HepG2 (cell line): ENCODE results near the gene LRRC3. TPM values are rescaled to one million over a fixed set of nuclear protein-coding genes. Genes with fewer than 3 reads are reported as not detected.

Source experiments
- ATAC-seq: fragments of 200-7000 bp; cut with Tn5 transposase; 3 replicates; pipeline ENCODE4 v1.9.1; 2020; ENCODE audit warnings: mild to moderate bottlenecking, moderate library complexity
- BruUV-seq: library from RNA; stranded (reverse); fragments of 400-500 nt; replicated peaks from 2 replicates; lab custom pipeline; 2021; lab: Mats Ljungman, UMichigan
- CTCF ChIA-PET: fragments of 300-600 bp; formaldehyde crosslinking; extraction: SDS; loops from one replicate; lab custom pipeline; 2021; ENCODE audit warnings: low total read pairs, inconsistent platforms, low intra/inter-chr PET ratio; lab: Yijun Ruan, JAX
- POLR2A ChIA-PET: fragments of 350-600 bp; sonication (Branson Sonifier 250); formaldehyde crosslinking; loops from one replicate; lab custom pipeline; 2020; ENCODE audit warnings: antibody characterized with exemption, inconsistent platforms; lab: Yijun Ruan, JAX
- DNase-seq: peaks from one replicate; pipeline ENCODE4 v3.0.0-alpha.2; 2015; ENCODE audit warnings: low spot score
- FAIRE-seq: peaks from 3 replicates; lab custom pipeline; 2011; peaks lifted over from hg19 to GRCh38; lab: Jason Lieb, UNC
- H2AFZ ChIP-seq: one replicate; pipeline ENCODE4 v1.6.1; 2011; ENCODE audit warnings: low read length, inconsistent platforms
- H3K27ac ChIP-seq: fragments of 300-600 bp; 3 replicates; pipeline ENCODE4 v1.8.0; 2011; ENCODE audit warnings: mixed run types, mild to moderate bottlenecking, mixed read lengths, low read length, inconsistent platforms; ENCODE audit not compliant: insufficient read depth; ENCODE audit errors: extremely low read length
- H3K27me3 ChIP-seq, 2 experiments: fragments of 200-600 bp in 1 of 2; 2 replicates in 1 of 2; 3 replicates in 1 of 2; pipeline versions ENCODE4 v1.6.0 to v1.8.0; 2011; ENCODE audit warnings: low read length in 2 of 2, mild to moderate bottlenecking in 2 of 2, moderate library complexity in 2 of 2, inconsistent platforms in 1 of 2; ENCODE audit not compliant: insufficient read depth in 2 of 2, control insufficient read depth in 1 of 2
- H3K36me3 ChIP-seq, 2 experiments: fragments of 200-600 bp in 1 of 2; replicated peaks in 1 of 2; 2 replicates in 1 of 2; 3 replicates in 1 of 2; pipeline versions ENCODE4 v1.5.1 to v1.8.0; 2011; ENCODE audit warnings: low read length in 2 of 2, inconsistent platforms in 1 of 2; ENCODE audit not compliant: insufficient read depth in 2 of 2, control insufficient read depth in 1 of 2
- H3K4me1 ChIP-seq: 2 replicates; pipeline ENCODE4 v1.5.1; 2012; ENCODE audit warnings: low read length, inconsistent platforms; ENCODE audit not compliant: insufficient read depth
- H3K4me2 ChIP-seq: 2 replicates; pipeline ENCODE4 v1.6.0; 2011; ENCODE audit warnings: low read depth, low read length, inconsistent platforms
- H3K4me3 ChIP-seq, 3 experiments: fragments of 200-600 bp in 1 of 3; sonication (generic), shearing (Covaris generic) in 1 of 3; replicated peaks in 1 of 3; 2 replicates each; pipeline ENCODE4 v1.5.1; 2011 to 2016; ENCODE audit warnings: low read length in 3 of 3, inconsistent platforms in 2 of 3, low read depth in 2 of 3, mild to moderate bottlenecking in 2 of 3, control low read depth in 1 of 3, mixed read lengths in 1 of 3; ENCODE audit not compliant: insufficient read depth in 1 of 3
- H3K79me2 ChIP-seq: one replicate; pipeline ENCODE4 v1.6.1; 2011; ENCODE audit warnings: low read length, inconsistent platforms; ENCODE audit not compliant: insufficient read depth
- H3K9ac ChIP-seq: 2 replicates; pipeline ENCODE4 v1.6.0; 2011; ENCODE audit warnings: mild to moderate bottlenecking, low read depth, low read length, inconsistent platforms; ENCODE audit not compliant: insufficient read depth
- H3K9me3 ChIP-seq: 2 replicates; pipeline ENCODE4 v1.5.1; 2012; ENCODE audit warnings: mild to moderate bottlenecking, low read length
- H4K20me1 ChIP-seq: 2 replicates; pipeline ENCODE4 v1.6.0; 2011; ENCODE audit warnings: inconsistent platforms, mild to moderate bottlenecking, low read length, moderate library complexity; ENCODE audit not compliant: insufficient read depth
- AGO1 ChIP-seq: fragments of 200-400 bp; formaldehyde crosslinking; IDR thresholded peaks from 2 replicates; pipeline ENCODE4 v1.6.1; 2017; ENCODE audit warnings: mild to moderate bottlenecking, low read depth, low read length, moderate library complexity; ENCODE audit not compliant: poor library complexity, severe bottlenecking
- ASH2L ChIP-seq: fragments of 300-600, 200-600 bp; sonication (generic); IDR thresholded peaks from 2 replicates; pipeline ENCODE4 v1.7.0; 2017; ENCODE audit warnings: low read depth, mild to moderate bottlenecking, moderate library complexity, mixed read lengths, low read length; ENCODE audit not compliant: insufficient read length
- BHLHE40 ChIP-seq: IDR thresholded peaks from 2 replicates; pipeline ENCODE4 v1.6.1; 2011; ENCODE audit warnings: low read length, improper control_type of control experiment
- CTCF ChIP-seq: sonication (generic); formaldehyde crosslinking; IDR thresholded peaks from 2 replicates; pipeline ENCODE4 v1.5.0; 2020; ENCODE audit warnings: mild to moderate bottlenecking, missing genetic modification reagents, moderate library complexity
- RNF219 ChIP-seq: sonication (generic); formaldehyde crosslinking; IDR thresholded peaks from 2 replicates; pipeline ENCODE4 v1.5.0; 2020; ENCODE audit warnings: mild to moderate bottlenecking, missing genetic modification reagents
- SMC3 ChIP-seq: IDR thresholded peaks from 2 replicates; pipeline ENCODE4 v1.6.1; 2011; ENCODE audit warnings: low read length, improper control_type of control experiment
- STAG1 ChIP-seq: sonication (generic); formaldehyde crosslinking; IDR thresholded peaks from 2 replicates; pipeline ENCODE4 v1.4.0; 2020; ENCODE audit warnings: missing genetic modification reagents
- ZFP36L1 ChIP-seq: sonication (generic); formaldehyde crosslinking; IDR thresholded peaks from 2 replicates; pipeline ENCODE4 v1.8.0; 2022; ENCODE audit warnings: mild to moderate bottlenecking, missing genetic modification reagents, moderate library complexity
- ZNF562 ChIP-seq: sonication (generic); formaldehyde crosslinking; IDR thresholded peaks from 2 replicates; pipeline ENCODE4 v1.8.0; 2022; ENCODE audit warnings: missing genetic modification reagents, borderline replicate concordance
- ZNF614 ChIP-seq: IDR thresholded peaks from 2 replicates; pipeline ENCODE4 v1.6.1; 2018; ENCODE audit warnings: missing biosample characterization, missing genetic modification reagents, inconsistent platforms, borderline replicate concordance
- ZNF75D ChIP-seq: sonication (generic); formaldehyde crosslinking; IDR thresholded peaks from 2 replicates; pipeline ENCODE4 v1.8.1; 2023; ENCODE audit warnings: missing genetic modification reagents, mild to moderate bottlenecking, borderline replicate concordance
- WGBS: methylation state at CpG from one replicate; pipeline ENCODE4 v1.1.6; 2017; ENCODE audit warnings: low lambda C conversion rate; 5-methylcytosine and 5-hydroxymethylcytosine counted together
- in situ Hi-C: cut with HindIII; loops from 2 replicates; pipeline ENCODE4 v1.10.0; 2017; ENCODE audit warnings: low pct_unique_long_range_greater_than_20kb; ENCODE audit not compliant: extremely low pct_ligation_motif_present
- intact Hi-C: fragments of 100-400 bp; cut with micrococcal nuclease; formaldehyde crosslinking; loops from one replicate; pipeline ENCODE4 v1.10.0; 2022; ENCODE audit not compliant: unreplicated experiment
- polyA plus RNA-seq, 8 experiments: library from polyadenylated mRNA; depleted of rRNA in 3 of 8; stranded (reverse) in 7 of 8; unstranded in 1 of 8; fragments of >200 nt; fragmentation: Illumina TruSeq in 4 of 8; extraction: Trizol in 4 of 8; gene quantifications; 2 replicates each; pipeline versions ENCODE4 v1.2.1 to v1.2.3, GENCODE V29; 2011 to 2016; ENCODE audit warnings: low read depth in 4 of 8, missing spikeins in 1 of 8, mixed read lengths in 1 of 8; ENCODE audit not compliant: insufficient read depth in 1 of 8
- total RNA-seq, 5 experiments: library from RNA; depleted of rRNA; stranded (reverse); fragments of >200 nt; fragmentation: Illumina TruSeq; extraction: Trizol; gene quantifications; 2 replicates each; pipeline ENCODE4 v1.2.3, GENCODE V29; 2016; ENCODE audit warnings: low read depth in 1 of 5
- TF ChIP-seq, protein P1 (sequence below): sonication (generic); formaldehyde crosslinking; IDR thresholded peaks from 2 replicates; pipeline ENCODE4 v1.4.0; 2020; ENCODE audit warnings: mild to moderate bottlenecking, missing genetic modification reagents, borderline replicate concordance
- TF ChIP-seq, protein P2 (sequence below): IDR thresholded peaks from 2 replicates; pipeline ENCODE4 v1.6.1; 2016; ENCODE audit warnings: low read depth, control low read depth

The LRRC3 gene
- total and polyA plus RNA-seq, 2 of the 13 experiments (the other 11 are each of a cell fraction or from before 2014, with no cell fraction given) = 4.8 to 16.5 TPM

GRCh38 chr21:44486302-44486701, 31.0 kb downstream of the LRRC3 start (continued):
- TF ChIP-seq, protein P1, sequence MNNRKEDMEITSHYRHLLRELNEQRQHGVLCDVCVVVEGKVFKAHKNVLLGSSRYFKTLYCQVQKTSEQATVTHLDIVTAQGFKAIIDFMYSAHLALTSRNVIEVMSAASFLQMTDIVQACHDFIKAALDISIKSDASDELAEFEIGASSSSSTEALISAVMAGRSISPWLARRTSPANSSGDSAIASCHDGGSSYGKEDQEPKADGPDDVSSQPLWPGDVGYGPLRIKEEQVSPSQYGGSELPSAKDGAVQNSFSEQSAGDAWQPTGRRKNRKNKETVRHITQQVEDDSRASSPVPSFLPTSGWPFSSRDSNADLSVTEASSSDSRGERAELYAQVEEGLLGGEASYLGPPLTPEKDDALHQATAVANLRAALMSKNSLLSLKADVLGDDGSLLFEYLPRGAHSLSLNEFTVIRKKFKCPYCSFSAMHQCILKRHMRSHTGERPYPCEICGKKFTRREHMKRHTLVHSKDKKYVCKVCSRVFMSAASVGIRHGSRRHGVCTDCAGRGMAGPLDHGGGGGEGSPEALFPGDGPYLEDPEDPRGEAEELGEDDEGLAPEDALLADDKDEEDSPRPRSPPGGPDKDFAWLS = no peak
- peak; percentile 97 for TF ChIP-seq AGO1
- TF ChIP-seq, all 625 proteins: peak for 5

DNA sequence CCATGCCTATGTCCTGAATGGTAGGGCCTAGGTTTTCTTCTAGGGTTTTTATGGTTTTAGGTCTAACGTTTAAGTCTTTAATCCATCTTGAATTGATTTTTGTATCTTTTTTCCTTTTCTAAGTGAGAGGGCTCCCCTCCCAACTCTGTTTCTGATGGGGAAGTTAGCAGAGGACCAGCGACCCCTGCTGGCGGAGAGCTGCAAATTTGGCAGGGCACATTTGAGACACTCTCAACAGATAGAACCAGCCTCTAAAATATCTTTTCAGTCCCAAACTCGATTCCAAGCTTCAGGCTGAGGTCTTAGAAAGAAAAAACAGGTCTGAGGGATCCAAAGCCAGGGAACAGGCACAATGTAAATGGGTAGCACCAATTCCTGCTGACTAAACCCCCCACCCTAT, 32.5 kb downstream of the LRRC3 start:
- ChIA-PET POLR2A (interaction anchor here (1.1 kb wide), 1 partner anchor 18 kb away, joined by 3 read pairs; no protein-coding TSS in a partner anchor), CTCF (no interaction called here)
- 21% methylated on average over 4 of the region's 4 CpGs for WGBS
- DNase-seq = peak; percentile 30
- H4K20me1 ChIP-seq = no peaks in the 10 kb centered on the region
- H3K27me3 ChIP-seq = no peaks in the 10 kb centered on the region; a peak in 1 of 5 replicates
- intact Hi-C loops = loop anchor here (10.0 kb wide), 1 partner anchor 183 kb away; the partner anchor contains the start of gene PFKL
- no peak overlapping the region for H3K27ac ChIP-seq
- in situ Hi-C loops = no loop called here
- no TSS peak for BruUV-seq
- peaks cover 7 to 22% of the 10 kb centered on the region in 2 experiments; a peak in 3 of 5 replicates for H3K36me3 ChIP-seq
- peak; percentile 30 for FAIRE-seq
- H3K4me3 ChIP-seq = no peak overlapping the region
- H3K79me2 ChIP-seq = peaks cover 49% of the 10 kb centered on the region
- peaks cover 14% of the 10 kb centered on the region for H3K9me3 ChIP-seq
- H3K9ac ChIP-seq = no peak overlapping the region
- H3K4me1 ChIP-seq = peaks cover 63% of the 10 kb centered on the region
- no peak for ATAC-seq
- H2AFZ ChIP-seq = no peak overlapping the region
- peak overlapping the region; percentile 55 for H3K4me2 ChIP-seq
- peak; percentile 76 for TF ChIP-seq CTCF
- no peak for TF ChIP-seq ZFP36L1 (CRISPR knock-in tag)
- no peak for TF ChIP-seq ZNF75D
- no peak for TF ChIP-seq BHLHE40
- TF ChIP-seq ZNF614 (CRISPR knock-in tag) = 0 out of 2 replicates have a peak, but pooled peaks have one; percentile 22
- no peak for TF ChIP-seq ZNF562
- TF ChIP-seq ASH2L = no peak
- peak; percentile 64 for TF ChIP-seq STAG1 (CRISPR knock-in tag)
- TF ChIP-seq, protein P2, sequence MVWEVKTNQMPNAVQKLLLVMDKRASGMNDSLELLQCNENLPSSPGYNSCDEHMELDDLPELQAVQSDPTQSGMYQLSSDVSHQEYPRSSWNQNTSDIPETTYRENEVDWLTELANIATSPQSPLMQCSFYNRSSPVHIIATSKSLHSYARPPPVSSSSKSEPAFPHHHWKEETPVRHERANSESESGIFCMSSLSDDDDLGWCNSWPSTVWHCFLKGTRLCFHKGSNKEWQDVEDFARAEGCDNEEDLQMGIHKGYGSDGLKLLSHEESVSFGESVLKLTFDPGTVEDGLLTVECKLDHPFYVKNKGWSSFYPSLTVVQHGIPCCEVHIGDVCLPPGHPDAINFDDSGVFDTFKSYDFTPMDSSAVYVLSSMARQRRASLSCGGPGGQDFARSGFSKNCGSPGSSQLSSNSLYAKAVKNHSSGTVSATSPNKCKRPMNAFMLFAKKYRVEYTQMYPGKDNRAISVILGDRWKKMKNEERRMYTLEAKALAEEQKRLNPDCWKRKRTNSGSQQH (CRISPR knock-in tag) = no peak
- peak; percentile 43; the same call in 1 of the 2 replicates for TF ChIP-seq SMC3
- TF ChIP-seq RNF219 = no peak
